ENCODE results near the gene MORN2. TPM values are rescaled to one million over a fixed set of nuclear protein-coding genes. Genes with fewer than 3 reads are reported as not detected.
"Not testable (repeated sequence)": the region's sequence is repeated elsewhere in the genome, so short reads cannot be mapped to it uniquely, and the experiment has no call there.

MORN2 gene
- 32.5 and 54.7 TPM in 2 replicates for polyA plus RNA-seq (2011; rRNA removed)
- 13.7 and 19.5 TPM in 2 replicates for polyA plus RNA-seq (2012; cell fraction: cytosol; rRNA removed)
- polyA plus RNA-seq (2012; cell fraction: nucleus; rRNA removed) = 4.0 and 8.2 TPM in 2 replicates
- 44.7 to 48.9 TPM (median 45.9 TPM) in 3 replicates for polyA plus RNA-seq (2017; fragmentation: RNase III; extraction: RNeasy Plus Mini Kit Qiagen cat#74134 plus additional on column Dnase treatment)
- 3.1 and 3.5 TPM in 2 replicates for polyA minus RNA-seq (2011; rRNA and poly(A)+ RNA removed)

DNA sequence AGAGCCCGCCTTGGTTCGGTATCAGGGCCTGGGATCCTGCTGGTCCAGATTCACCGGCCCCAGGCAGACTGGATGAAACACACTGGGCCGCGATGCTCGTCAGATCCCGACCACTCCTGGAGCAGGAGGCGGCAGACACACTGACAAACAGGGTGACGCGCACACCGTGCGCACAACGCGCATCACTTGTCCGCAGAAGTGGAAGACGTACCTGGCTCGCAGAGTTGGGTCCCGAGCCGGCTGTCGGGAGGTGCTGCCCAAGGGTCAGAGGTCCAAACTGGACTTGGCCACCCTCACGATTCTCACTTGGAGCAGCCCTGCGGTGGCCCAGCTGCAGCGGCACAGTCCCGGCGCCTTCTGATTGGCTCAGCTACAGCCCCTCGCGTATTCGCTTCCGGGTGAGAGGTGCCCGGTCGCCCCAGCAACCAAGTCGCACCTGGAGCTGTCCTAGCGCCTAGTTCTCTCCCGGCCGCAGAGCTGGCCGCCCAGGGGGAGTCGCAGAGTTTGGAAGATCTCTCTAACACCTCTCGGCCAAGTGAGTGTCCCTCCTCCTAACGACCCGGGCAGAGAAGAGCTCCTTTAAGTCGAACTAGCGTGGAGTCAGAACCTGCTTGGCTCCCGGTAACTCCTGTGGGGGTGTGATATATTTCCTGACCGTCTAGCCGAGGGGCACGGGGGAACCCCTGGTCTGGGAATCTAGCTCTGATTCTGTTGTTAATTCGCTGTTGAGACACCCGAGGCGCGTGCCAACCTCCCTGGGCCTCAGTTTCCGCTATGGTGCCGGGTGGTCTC lies at the start of gene MORN2, which contains the start of gene DHX57:
TSS of gene MORN2 (plus strand) at position 401 of the 792 bp plus-strand sequence.
TSS of gene DHX57 (minus strand) at position 359 of the 792 bp plus-strand sequence. CDS start 7,529 bp downstream, outside the sequence.
- peaks cover 9% of the 10 kb centered on the region for H3K4me1 ChIP-seq
- TF ChIP-seq, protein P1, sequence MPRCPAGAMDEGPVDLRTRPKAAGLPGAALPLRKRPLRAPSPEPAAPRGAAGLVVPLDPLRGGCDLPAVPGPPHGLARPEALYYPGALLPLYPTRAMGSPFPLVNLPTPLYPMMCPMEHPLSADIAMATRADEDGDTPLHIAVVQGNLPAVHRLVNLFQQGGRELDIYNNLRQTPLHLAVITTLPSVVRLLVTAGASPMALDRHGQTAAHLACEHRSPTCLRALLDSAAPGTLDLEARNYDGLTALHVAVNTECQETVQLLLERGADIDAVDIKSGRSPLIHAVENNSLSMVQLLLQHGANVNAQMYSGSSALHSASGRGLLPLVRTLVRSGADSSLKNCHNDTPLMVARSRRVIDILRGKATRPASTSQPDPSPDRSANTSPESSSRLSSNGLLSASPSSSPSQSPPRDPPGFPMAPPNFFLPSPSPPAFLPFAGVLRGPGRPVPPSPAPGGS (IDR thresholded peaks at IDR 0.05) = peak; percentile 23; the same call in 2 of the 3 replicates
- no peak for TF ChIP-seq JUNB (IDR thresholded peaks at IDR 0.05)
- TF ChIP-seq GATA3 (IDR thresholded peaks at IDR 0.05; ENCODE audit: borderline replicate concordance) = peak; percentile 31
- TF ChIP-seq, protein P2, sequence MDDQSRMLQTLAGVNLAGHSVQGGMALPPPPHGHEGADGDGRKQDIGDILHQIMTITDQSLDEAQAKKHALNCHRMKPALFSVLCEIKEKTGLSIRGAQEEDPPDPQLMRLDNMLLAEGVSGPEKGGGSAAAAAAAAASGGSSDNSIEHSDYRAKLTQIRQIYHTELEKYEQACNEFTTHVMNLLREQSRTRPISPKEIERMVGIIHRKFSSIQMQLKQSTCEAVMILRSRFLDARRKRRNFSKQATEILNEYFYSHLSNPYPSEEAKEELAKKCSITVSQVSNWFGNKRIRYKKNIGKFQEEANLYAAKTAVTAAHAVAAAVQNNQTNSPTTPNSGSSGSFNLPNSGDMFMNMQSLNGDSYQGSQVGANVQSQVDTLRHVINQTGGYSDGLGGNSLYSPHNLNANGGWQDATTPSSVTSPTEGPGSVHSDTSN (IDR thresholded peaks at IDR 0.05) = 0 out of 2 replicates have a peak, but pooled peaks have one; percentile 64
- TF ChIP-seq EHMT2 (IDR thresholded peaks at IDR 0.05; ENCODE audit: low read depth) = no peak
- TF ChIP-seq POLR2AphosphoS2 (conservative IDR thresholded peaks at IDR 0.05; ENCODE audit: low read length) = no peak
- peak; percentile 79 for TF ChIP-seq POLR2A (IDR thresholded peaks at IDR 0.05; ENCODE audit: low read length)
- TF ChIP-seq, protein P3, sequence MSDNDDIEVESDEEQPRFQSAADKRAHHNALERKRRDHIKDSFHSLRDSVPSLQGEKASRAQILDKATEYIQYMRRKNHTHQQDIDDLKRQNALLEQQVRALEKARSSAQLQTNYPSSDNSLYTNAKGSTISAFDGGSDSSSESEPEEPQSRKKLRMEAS (IDR thresholded peaks at IDR 0.05) = peak; percentile 81
- peak; percentile 54; the same call in 1 of the 2 replicates for TF ChIP-seq E2F6 (IDR thresholded peaks at IDR 0.05; ENCODE audit: borderline replicate concordance, low read depth)
- no peak for TF ChIP-seq MAFK (IDR thresholded peaks at IDR 0.05; ENCODE audit: partially characterized antibody)
- peak in 1 of 2 experiments; percentile 69; a peak in 3 of 5 replicates for TF ChIP-seq JUN (IDR thresholded peaks at IDR 0.05)
- TF ChIP-seq PHF8 (IDR thresholded peaks at IDR 0.05; ENCODE audit: borderline replicate concordance, low read depth) = peak; percentile 53; the same call in 1 of the 2 replicates
- TF ChIP-seq, protein P4, sequence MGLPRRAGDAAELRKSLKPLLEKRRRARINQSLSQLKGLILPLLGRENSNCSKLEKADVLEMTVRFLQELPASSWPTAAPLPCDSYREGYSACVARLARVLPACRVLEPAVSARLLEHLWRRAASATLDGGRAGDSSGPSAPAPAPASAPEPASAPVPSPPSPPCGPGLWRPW (IDR thresholded peaks at IDR 0.05) = no peak
- TF ChIP-seq BHLHE40 (IDR thresholded peaks at IDR 0.05; ENCODE audit: low read depth, low read length) = no peak
- TF ChIP-seq KDM5A (IDR thresholded peaks at IDR 0.05) = peak; percentile 48; the same call in 1 of the 2 replicates
- no peak for TF ChIP-seq ZFP36 (IDR thresholded peaks at IDR 0.05; ENCODE audit: borderline replicate concordance, partially characterized antibody)
- peak within 1 kb of the TSS; percentile 80 to 90 for H3K27ac ChIP-seq
- WGBS (ENCODE audit: missing lambda C conversion rate) = under 1% methylated on average over 40 of the region's 52 CpGs
- H3K4me2 ChIP-seq = peak within 1 kb of the TSS; percentile 93
- ATAC-seq (peak; percentile 99 to 100), DNase-seq (ENCODE audit: low read depth in 1 of 2, low spot score in 1 of 2) (peak; percentile 88 to 98), FAIRE-seq (no peak)
- peak within 1 kb of the TSS; percentile 74 for H3K4me3 ChIP-seq
- H3K9me3 ChIP-seq = peaks cover 10% of the 10 kb centered on the region; the same call in 1 of the 3 replicates
- POLR2A ChIA-PET = interaction anchor here (0.5 to 2.0 kb wide), 5 partner anchors 57 to 248 kb away, joined by 3 to 17 read pairs (median 5); partner anchors contain the start of gene SRSF7
- CTCF ChIA-PET = interaction anchor here (1.1 to 1.2 kb wide), 2 partner anchors 10 to 69 kb away, joined by 4 read pairs; no protein-coding TSS in a partner anchor

GRCh38 chr2:38827539-38828145 lies 48.1 kb upstream of the MORN2 start:
- ATAC-seq (peak; percentile 89 to 90), DNase-seq (ENCODE audit: low read depth in 1 of 2, low spot score in 1 of 2) (peak; percentile 52 to 77)
- not testable (repeated sequence) for FAIRE-seq; H3K9me3 ChIP-seq; TF ChIP-seq FOSL2 (IDR thresholded peaks at IDR 0.05)
- H3K4me2 ChIP-seq = peak overlapping the region; percentile 79
- ChIA-PET POLR2A (interaction anchor here (5.3 kb wide), 1 partner anchor 77 kb away, joined by 36 read pairs; the partner anchor contains the start of gene SRSF7), CTCF (interaction anchor here (0.6 kb wide), 1 partner anchor 1586 kb away, joined by 3 read pairs; no protein-coding TSS in a partner anchor)
- H3K4me3 ChIP-seq = peak overlapping the region; percentile 12; the same call in 1 of the 3 replicates
- 27% methylated on average over 10 of the region's 10 CpGs for WGBS (ENCODE audit: missing lambda C conversion rate)
- H3K27ac ChIP-seq = peak overlapping the region; percentile 78 to 90
- TF ChIP-seq, protein P3 (IDR thresholded peaks at IDR 0.05) = 0 out of 2 replicates have a peak, but pooled peaks have one; percentile 36
- TF ChIP-seq EHF (CRISPR knock-in tag; IDR thresholded peaks at IDR 0.05) (0 out of 2 replicates have a peak, but pooled peaks have one; percentile 44), NFE2L2 (conservative IDR thresholded peaks at IDR 0.05; ENCODE audit: low read length) (peak; percentile 100), HOXB13 (CRISPR knock-in tag; IDR thresholded peaks at IDR 0.05; ENCODE audit: low read depth) (peak; percentile 67; the same call in 1 of the 2 replicates), HOXA7 (CRISPR knock-in tag; IDR thresholded peaks at IDR 0.05) (0 out of 2 replicates have a peak, but pooled peaks have one; percentile 19), MAFK (IDR thresholded peaks at IDR 0.05; ENCODE audit: partially characterized antibody) (peak; percentile 100), RARB (CRISPR knock-in tag; IDR thresholded peaks at IDR 0.05) (0 out of 2 replicates have a peak, but pooled peaks have one; percentile 27), FOSL2 (CRISPR knock-in tag; IDR thresholded peaks at IDR 0.05) (peak; percentile 63; the same call in 1 of the 2 replicates)
- H3K4me1 ChIP-seq = peaks cover 16% of the 10 kb centered on the region
